H54 (cell line): ENCODE data around the gene ICOS.

ENCODE experiments used
- DNase-seq: peaks from one replicate; pipeline ENCODE4 v3.0.0; 2011; ENCODE audit warnings: low spot score, mixed read lengths; ENCODE audit not compliant: insufficient read length
- FAIRE-seq: peaks from 3 replicates; lab custom pipeline; 2011; peaks lifted over from hg19 to GRCh38; lab: Jason Lieb, UNC
- POLR2A ChIP-seq: IDR thresholded peaks from 2 replicates; pipeline ENCODE4 v1.6.1; 2011; ENCODE audit warnings: low read depth, mild to moderate bottlenecking, low read length

Gene ICOS, protein sequence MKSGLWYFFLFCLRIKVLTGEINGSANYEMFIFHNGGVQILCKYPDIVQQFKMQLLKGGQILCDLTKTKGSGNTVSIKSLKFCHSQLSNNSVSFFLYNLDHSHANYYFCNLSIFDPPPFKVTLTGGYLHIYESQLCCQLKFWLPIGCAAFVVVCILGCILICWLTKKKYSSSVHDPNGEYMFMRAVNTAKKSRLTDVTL

DNA sequence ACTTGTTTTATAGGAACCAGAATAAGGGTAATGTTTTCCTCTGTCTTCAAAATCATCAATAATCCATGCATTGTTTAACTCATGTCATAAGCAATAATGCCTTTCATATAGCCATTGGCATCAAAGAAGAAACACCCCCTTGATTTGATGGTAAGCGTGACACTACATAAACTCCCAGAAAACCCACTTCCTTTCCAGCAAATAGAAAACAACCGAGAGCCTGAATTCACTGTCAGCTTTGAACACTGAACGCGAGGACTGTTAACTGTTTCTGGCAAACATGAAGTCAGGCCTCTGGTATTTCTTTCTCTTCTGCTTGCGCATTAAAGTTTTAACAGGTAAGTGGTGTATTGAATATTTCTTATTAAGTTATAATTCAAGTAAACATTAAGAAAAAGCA, at the start of gene ICOS:
TSS of gene ICOS (plus strand) at position 229 of the 400 bp plus-strand sequence. CDS start at position 281, 52 bp downstream.
- no peak for FAIRE-seq
- TF ChIP-seq POLR2A = no peak
- DNase-seq = no peak

DNA sequence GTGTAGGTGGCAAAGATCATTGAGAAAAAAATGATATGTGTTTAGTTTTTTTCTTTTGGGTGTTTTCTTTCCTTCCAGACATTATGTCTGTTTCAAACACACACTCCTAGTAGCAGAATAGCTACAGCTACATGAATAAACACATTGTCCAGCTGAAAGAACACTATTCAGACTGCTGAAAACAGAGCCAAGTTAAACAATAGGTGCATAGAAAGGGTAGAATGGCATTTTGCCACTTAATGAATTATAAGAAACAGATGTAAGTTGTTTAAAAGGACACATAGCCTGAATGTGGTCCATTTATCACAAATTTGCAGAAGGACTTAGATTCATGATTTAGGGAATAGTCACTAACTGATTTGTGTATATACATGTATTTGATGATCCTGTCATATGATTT, 48.9 kb upstream of the ICOS start:
- FAIRE-seq (no peak), DNase-seq (no peak)
- TF ChIP-seq POLR2A = no peak

DNA sequence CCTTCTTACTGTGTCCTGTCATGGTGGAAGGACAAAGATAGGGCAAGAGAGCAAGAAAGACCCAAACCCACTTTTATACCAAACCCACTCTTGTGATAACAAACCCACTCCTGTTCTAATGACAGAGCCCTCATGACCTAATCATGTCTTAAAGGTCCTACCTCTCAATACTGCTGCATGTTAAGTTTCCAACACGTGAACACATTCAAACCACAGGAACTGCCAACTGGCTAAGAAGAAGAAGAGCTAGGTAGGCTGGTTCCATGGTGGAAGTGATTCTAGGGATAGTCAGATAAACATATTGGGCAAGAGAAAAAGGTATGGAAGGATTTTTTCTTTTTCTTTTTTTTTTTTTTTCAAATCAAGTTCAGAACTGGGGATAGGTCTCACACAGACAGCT, 47.0 kb upstream of the ICOS start:
- FAIRE-seq (no peak), DNase-seq (no peak)
- no peak for TF ChIP-seq POLR2A

DNA sequence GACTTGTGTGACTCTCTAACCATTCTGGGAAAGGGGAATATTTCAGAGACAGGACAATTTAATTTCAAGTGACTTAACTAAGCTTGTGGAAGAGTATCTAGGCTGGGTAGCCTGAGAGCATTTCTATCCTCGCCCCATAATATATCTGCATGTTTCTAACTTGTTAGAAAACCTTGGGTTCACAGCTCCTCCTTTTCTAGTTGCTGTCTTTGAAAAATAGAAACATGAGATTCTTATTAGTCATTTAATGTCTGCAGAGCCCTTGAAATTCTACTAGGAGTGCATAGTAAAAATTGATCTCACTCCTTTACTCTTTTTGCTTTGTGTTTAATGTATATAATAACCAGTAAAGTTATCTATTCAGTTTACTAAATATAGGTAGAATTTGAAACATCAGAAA, 46.6 kb upstream of the ICOS start:
- no peak for FAIRE-seq
- no peak for DNase-seq
- no peak for TF ChIP-seq POLR2A

DNA sequence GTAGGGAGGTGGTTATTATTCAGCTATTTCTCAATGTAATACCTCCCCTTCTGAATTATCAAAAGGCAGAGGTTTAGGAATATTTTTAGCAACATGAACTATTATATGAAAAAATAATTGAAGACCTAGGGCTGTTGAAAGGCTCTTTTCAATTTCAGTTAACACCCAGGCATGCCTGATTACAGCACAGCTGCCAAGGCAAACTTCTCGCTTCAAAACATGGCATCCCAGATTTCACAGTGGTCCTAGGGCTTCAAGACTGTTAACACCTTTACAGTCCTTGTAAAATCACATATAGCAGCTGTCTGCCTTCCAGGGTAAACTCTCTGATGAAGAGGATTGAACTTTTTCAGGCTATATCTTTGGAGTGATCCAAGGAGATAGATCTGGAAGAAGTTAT, 45.8 kb upstream of the ICOS start:
- FAIRE-seq (no peak), DNase-seq (no peak)
- TF ChIP-seq POLR2A = no peak

DNA sequence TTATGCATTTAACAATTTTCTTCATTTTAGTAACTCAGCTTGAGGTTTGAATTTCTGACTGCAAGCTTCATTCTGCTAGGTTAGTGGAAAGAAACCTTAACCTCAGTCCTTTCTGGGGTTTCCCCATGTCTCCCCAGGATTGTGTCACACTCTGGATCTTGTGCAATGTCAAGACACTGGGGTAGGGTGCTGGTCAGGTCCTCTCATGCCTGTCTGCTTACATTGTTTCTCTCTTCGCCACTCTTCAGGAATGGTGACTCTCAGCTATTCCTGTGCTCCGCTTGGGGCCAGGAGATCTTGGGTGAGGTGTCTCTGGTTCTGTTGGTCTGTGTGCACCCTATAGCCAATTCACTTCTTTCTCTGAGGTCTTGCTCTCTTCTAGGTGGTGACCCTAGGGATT, 45.1 kb upstream of the ICOS start:
- FAIRE-seq = no peak
- TF ChIP-seq POLR2A = no peak
- no peak for DNase-seq

DNA sequence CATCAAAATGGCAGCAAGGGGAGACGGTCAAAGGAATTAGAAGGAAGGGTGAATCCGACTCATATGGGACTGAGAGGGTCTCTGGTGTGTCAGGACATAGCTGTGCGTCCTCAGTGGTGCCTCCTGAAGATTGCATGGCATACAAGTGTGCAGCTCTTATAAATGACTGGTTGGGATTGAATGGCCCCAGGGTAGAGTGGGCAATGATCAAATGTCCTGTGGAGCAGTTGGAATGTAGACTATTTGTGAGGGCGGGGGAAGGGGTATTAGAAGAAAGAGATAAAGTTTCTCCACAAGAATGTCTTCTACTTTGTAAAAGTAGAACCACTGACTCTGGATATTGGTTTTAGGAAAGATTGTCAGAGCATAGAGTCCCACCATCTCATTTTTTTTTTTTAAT, 44.4 kb upstream of the ICOS start:
- FAIRE-seq (no peak), DNase-seq (no peak)
- TF ChIP-seq POLR2A = no peak

DNA sequence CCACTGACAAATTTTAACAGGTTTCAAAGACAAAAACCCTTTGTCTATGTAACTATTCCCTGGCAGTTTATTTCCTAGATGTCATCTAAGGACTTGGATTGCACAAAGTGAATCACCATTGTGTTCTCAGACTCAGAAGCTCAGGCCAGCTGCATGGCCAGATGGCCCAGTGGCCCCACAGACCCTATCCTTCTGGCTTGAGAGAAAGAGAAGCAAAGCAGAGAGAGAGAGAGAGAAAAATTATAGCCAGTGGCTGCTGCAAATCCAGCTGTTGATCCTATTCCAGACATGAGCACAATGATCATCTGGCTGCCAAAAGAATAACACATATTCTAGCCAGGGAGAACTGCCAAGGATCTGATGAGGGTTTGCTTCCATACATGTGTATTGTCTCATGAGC, 43.2 kb upstream of the ICOS start:
- DNase-seq (no peak), FAIRE-seq (no peak)
- no peak for TF ChIP-seq POLR2A

DNA sequence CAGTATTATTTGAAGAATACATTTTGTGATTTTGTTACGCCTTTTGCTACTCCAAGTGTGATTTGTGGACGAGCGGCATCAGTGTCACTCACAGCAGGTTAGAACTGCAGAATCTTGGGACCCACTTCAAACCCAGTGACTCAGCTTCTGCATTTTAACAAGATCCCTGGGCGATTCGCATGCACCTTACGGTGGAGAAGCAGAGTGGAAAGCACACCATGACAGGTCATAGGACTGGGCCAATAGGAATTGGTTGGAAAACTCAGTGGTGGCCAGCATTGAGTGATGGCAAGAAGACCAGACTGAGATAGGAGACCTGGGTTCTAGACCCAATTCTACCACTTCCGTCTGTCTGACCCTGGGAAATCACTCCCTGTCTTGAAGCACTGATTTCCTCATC, 42.7 kb upstream of the ICOS start:
- no peak for FAIRE-seq
- no peak for DNase-seq
- TF ChIP-seq POLR2A = no peak

DNA sequence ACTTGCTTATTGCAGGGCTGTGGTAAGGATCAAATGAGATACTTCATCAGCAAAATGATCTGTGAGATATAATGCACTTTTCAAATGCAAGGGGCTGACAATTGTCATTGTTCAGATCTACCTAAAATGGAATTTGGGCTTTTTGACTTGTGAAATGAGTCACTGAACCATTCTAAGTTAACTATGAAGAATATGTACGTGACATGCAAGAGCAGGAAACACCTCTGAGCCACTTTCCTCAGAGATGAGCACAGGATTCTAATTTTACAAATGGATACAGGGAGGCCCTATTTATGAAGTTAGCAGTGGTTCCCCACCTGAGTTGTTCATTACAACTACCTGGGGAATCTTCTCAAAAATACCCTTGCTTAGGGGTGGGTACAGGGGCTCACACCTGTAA, 42.3 kb upstream of the ICOS start:
- FAIRE-seq = no peak
- no peak for DNase-seq

DNA sequence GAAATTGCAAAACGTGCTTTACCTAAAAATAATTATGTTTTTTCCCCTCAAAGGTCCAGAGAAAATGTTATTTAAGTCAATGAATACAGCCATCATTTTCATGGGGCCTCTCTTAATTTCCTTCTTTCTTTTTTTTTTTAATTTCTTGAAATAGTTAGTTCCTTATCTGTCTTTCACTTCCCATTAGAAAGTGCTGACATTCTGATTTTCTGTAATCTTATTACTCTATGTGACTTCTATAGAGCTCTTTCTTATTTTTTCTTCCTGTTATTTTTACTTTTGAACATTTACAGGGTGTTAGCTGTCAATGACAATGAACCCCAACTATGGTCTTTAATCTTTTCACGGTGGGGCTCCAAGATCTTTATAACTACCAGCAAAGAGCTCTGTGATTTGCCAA, 39.0 kb upstream of the ICOS start:
- no peak for FAIRE-seq

More for the DNA sequence above, 42.3 kb upstream of the ICOS start:
- no peak for TF ChIP-seq POLR2A

DNA sequence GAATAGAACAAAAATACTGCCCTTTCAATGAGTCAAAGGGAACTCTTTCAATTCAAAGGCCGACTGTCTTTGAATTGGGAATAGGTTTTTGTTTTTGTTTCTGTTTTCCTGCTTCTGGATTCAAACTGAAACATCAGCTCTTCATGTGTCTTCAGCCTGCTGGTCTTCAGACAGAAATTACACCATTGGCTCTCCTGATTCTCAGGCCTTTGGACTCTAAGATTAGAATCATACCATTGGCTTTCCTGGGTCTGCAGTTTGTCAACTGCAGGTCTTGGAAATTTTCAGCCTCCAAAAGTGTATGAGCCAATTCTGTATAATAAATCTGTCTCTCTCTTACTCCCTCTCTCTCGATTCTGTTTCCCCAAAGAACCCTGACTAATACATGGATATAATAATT, 37.9 kb upstream of the ICOS start:
- FAIRE-seq (no peak), DNase-seq (no peak)
- TF ChIP-seq POLR2A = no peak

More for the DNA sequence above, 39.0 kb upstream of the ICOS start:
- DNase-seq = no peak
- no peak for TF ChIP-seq POLR2A

DNA sequence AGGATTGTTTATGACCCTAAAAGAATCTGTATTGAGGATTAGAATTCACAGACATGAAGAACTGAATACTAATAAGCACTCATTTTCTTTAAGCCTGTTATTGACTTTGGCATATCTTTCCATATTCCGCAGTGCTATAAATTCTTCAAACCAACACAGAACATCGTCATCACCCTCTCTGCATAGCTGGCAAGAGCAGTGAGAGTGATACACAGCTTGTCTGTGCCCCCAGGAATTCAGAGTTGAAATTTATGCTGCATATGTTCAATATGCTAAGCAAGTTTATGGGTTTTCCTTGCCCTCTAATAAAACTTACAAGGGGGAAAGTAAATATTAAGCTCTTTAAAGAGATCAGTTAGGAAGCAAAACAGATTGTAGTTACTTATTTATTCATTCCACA, 36.3 kb upstream of the ICOS start:
- FAIRE-seq (no peak), DNase-seq (no peak)
- no peak for TF ChIP-seq POLR2A

DNA sequence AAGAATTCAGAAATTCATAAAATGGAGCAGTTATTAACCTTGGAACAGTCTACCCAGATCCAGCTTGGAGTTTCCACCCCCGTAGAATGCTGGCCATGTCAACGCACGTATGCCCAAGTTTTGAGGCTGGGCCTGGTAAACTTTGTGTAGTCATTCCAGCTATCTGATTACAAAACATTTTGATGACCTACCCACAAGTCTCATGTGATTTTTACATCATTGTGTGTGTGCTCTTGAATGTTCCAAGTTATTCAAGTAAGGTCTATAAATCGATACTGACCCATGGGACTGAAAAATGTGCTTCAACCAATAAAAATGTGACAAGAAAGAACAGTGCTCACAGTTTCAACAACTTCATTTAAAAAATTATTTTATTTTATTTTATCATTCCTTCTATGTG, 32.5 kb upstream of the ICOS start:
- DNase-seq (no peak), FAIRE-seq (no peak)
- no peak for TF ChIP-seq POLR2A

DNA sequence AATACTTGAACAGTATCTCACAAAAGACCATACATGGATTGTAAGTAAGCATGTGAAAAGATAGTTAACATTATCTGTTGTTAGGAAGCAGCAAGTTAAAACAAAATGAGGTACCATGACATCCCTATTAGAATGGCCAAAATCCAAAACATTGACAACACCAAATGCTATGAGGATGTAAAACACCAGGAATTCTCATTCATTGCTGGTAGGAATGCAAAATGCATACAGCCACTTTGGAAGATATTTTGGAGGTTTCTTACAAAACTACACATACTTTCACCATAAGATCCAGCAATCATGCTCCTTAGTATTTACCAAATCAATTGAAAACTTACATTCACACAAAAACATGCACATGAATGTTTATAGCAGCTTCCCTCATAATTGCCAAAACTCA, 30.9 kb upstream of the ICOS start:
- FAIRE-seq = peak; percentile 36
- TF ChIP-seq POLR2A = no peak
- DNase-seq = no peak
